ENCODE measurements around the gene TSPAN17.

The TSPAN17 gene

DNA sequence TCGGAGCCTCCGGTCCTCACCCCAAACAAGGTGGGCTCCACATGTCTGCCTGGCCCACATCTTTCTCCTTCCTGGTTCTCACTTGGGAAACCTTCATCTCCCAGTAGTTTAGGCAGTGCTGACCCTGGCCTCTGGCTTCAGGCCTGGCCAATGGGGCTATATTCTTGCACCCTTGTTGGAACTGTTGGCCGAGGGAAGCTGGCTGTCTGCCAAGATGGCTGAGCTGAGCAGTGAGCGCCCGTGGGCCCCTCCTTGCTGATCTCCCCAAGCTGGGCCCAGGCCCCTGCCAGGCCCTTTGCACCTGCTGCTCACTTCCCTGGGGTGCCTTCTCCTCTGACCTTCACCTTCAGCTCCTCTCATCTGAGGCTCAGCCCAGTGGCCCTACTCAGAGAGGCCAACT, 31.3 kb downstream of the TSPAN17 start:
- TF ChIP-seq EZH2phosphoT487 (IDR thresholded peaks at IDR 0.05; ENCODE audit: low read depth) = no peak
- TF ChIP-seq, protein P1, sequence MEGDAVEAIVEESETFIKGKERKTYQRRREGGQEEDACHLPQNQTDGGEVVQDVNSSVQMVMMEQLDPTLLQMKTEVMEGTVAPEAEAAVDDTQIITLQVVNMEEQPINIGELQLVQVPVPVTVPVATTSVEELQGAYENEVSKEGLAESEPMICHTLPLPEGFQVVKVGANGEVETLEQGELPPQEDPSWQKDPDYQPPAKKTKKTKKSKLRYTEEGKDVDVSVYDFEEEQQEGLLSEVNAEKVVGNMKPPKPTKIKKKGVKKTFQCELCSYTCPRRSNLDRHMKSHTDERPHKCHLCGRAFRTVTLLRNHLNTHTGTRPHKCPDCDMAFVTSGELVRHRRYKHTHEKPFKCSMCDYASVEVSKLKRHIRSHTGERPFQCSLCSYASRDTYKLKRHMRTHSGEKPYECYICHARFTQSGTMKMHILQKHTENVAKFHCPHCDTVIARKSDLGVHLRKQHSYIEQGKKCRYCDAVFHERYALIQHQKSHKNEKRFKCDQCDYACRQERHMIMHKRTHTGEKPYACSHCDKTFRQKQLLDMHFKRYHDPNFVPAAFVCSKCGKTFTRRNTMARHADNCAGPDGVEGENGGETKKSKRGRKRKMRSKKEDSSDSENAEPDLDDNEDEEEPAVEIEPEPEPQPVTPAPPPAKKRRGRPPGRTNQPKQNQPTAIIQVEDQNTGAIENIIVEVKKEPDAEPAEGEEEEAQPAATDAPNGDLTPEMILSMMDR (IDR thresholded peaks at IDR 0.05; ENCODE audit: low read depth, low read length) = no peak
- no peaks in the 10 kb centered on the region for H3K36me3 ChIP-seq (replicated peaks; ENCODE audit: low read depth, low read length)

DNA sequence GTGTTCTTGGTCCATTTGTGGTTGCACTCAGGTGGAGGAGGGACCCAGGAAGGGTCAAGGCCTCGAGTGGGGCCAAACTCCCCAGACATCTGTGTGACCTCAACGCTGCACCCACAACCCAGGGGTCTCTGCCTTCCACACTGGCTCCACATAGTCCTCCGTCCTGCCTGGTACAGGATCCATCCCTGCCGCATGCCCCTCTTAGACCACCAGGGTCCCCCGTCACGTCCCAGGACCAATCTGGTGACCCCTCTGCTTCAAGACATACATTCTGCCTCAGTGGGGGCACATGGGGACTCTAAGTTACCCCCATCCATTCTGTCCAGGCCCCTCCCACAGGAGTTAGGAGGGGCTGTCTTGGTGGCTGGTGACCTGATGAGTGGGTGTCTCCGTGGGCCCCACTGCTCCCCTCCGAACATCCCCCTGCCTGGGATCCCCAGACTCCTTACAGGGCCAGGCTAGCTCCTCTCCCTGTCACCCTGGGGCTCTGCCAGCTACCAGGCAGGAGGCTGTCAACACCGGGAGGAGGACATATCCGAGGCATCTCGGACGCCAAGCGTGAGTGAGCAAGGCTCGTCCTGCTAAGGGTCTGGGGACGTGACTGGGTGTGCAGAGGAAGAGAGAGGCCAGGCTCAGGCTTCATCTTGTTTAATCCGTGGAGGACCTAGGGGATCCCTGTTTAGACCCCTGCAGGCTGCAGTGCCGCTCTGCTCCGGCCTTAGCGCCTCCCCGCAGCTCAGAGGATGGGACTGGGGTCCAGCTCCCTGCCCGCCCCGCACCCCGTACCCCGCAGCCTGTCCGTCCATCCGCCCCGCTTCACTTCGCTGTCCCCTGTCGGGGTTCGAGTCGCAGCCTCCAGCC, 32.3 kb downstream of the TSPAN17 start:
- peaks cover 18% of the 10 kb centered on the region for H3K27me3 ChIP-seq (ENCODE audit: low read depth, low read length)
- no peak overlapping the region for H3K4me2 ChIP-seq (ENCODE audit: low read length)
- TF ChIP-seq, protein P1 (IDR thresholded peaks at IDR 0.05; ENCODE audit: low read depth, low read length) = no peak
- no peak for TF ChIP-seq EZH2phosphoT487 (IDR thresholded peaks at IDR 0.05; ENCODE audit: low read depth)
- H3K9me3 ChIP-seq (ENCODE audit: insufficient read depth, low read length) = no peaks in the 10 kb centered on the region
- H3K4me3 ChIP-seq (ENCODE audit: low read length) = no peak overlapping the region
- H2AFZ ChIP-seq (ENCODE audit: low read depth, low read length) = no peak overlapping the region
- H4K20me1 ChIP-seq (ENCODE audit: insufficient read depth, low read length) = no peaks in the 10 kb centered on the region
- H3K4me1 ChIP-seq (ENCODE audit: low read length) = peaks cover 10% of the 10 kb centered on the region
- H3K36me3 ChIP-seq (replicated peaks; ENCODE audit: low read depth, low read length) = no peaks in the 10 kb centered on the region
- no peaks in the 10 kb centered on the region for H3K79me2 ChIP-seq (ENCODE audit: low read length)
- no peak overlapping the region for H3K27ac ChIP-seq (ENCODE audit: low read length)
- H3K9ac ChIP-seq (ENCODE audit: low read length) = no peak overlapping the region

More for the DNA sequence above, 31.3 kb downstream of the TSPAN17 start:
- Histone ChIP-seq H3K9ac (ENCODE audit: low read length) (no peak overlapping the region), H3K4me2 (ENCODE audit: low read length) (no peak overlapping the region), H3K4me1 (ENCODE audit: low read length) (peaks cover 10% of the 10 kb centered on the region), H2AFZ (ENCODE audit: low read depth, low read length) (no peak overlapping the region), H3K4me3 (ENCODE audit: low read length) (no peak overlapping the region), H3K27ac (ENCODE audit: low read length) (no peak overlapping the region), H3K27me3 (ENCODE audit: low read depth, low read length) (peaks cover 16% of the 10 kb centered on the region), H3K9me3 (ENCODE audit: insufficient read depth, low read length) (no peaks in the 10 kb centered on the region), H3K79me2 (ENCODE audit: low read length) (no peaks in the 10 kb centered on the region), H4K20me1 (ENCODE audit: insufficient read depth, low read length) (no peaks in the 10 kb centered on the region)

DNA sequence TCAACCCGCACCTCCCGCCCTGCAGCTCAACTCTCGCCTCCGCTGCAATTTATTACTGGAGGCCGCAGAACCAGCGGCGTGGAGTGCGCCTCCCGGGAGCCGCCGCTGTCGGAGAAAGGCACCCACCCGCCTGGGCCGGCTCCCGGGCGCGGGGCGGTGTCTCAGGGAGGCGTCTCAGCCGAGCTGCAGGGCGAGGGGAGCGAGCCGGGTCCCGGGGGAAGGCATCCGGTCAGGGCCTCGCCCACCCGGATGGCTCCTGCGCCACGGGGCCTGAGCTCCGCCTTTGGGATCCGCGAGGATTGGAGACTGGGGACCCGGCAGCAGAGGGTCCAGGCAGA, 32.9 kb downstream of the TSPAN17 start:
- H3K79me2 ChIP-seq (ENCODE audit: low read length) = no peaks in the 10 kb centered on the region
- H3K9ac ChIP-seq (ENCODE audit: low read length) = no peak overlapping the region
- peaks cover 10% of the 10 kb centered on the region for H3K4me1 ChIP-seq (ENCODE audit: low read length)
- H3K27me3 ChIP-seq (ENCODE audit: low read depth, low read length) = peaks cover 24% of the 10 kb centered on the region
- H3K36me3 ChIP-seq (replicated peaks; ENCODE audit: low read depth, low read length) = no peaks in the 10 kb centered on the region
- H3K9me3 ChIP-seq (ENCODE audit: insufficient read depth, low read length) = no peaks in the 10 kb centered on the region
- no peaks in the 10 kb centered on the region for H4K20me1 ChIP-seq (ENCODE audit: insufficient read depth, low read length)
- no peak overlapping the region for H2AFZ ChIP-seq (ENCODE audit: low read depth, low read length)
- no peak overlapping the region for H3K4me2 ChIP-seq (ENCODE audit: low read length)
- H3K27ac ChIP-seq (ENCODE audit: low read length) = no peak overlapping the region
- TF ChIP-seq, protein P1 (IDR thresholded peaks at IDR 0.05; ENCODE audit: low read depth, low read length) = no peak
- TF ChIP-seq EZH2phosphoT487 (IDR thresholded peaks at IDR 0.05; ENCODE audit: low read depth) = no peak
- H3K4me3 ChIP-seq (ENCODE audit: low read length) = no peak overlapping the region

DNA sequence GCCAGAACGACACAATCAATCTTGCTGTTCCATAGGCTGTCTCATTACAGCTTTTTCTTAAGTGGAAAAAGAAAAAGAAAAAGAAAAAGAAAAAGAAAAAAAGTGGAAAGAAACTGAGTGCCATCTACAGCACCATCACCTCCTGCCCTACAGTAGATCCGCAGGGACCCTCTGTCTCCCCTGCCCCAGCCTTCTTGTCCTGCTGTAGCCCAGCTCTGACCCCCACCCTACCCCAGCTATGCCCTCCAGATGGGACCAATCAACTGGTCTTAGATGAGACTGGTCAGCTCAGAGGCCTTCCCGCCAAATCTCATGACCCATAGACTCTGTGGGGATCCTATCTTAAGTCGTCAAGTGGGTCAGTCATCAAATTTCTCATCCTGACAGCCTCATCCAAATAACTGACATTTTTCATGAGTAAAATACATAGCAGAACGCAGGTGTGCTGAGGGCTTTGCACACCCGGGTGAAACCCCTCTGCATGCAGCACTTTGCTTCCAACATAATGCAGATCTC, 34.8 kb downstream of the TSPAN17 start:
- H3K4me1 ChIP-seq (ENCODE audit: low read length) = no peaks in the 10 kb centered on the region
- no peak overlapping the region for H3K27ac ChIP-seq (ENCODE audit: low read length)
- no peak overlapping the region for H3K4me2 ChIP-seq (ENCODE audit: low read length)
- H3K27me3 ChIP-seq (ENCODE audit: low read depth, low read length) = peaks cover 31% of the 10 kb centered on the region
- no peaks in the 10 kb centered on the region for H3K9me3 ChIP-seq (ENCODE audit: insufficient read depth, low read length)
- TF ChIP-seq EZH2phosphoT487 (IDR thresholded peaks at IDR 0.05; ENCODE audit: low read depth) = no peak
- TF ChIP-seq, protein P1 (IDR thresholded peaks at IDR 0.05; ENCODE audit: low read depth, low read length) = no peak
- no peak overlapping the region for H3K9ac ChIP-seq (ENCODE audit: low read length)
- no peak overlapping the region for H2AFZ ChIP-seq (ENCODE audit: low read depth, low read length)
- H3K36me3 ChIP-seq (replicated peaks; ENCODE audit: low read depth, low read length) = no peaks in the 10 kb centered on the region
- H3K79me2 ChIP-seq (ENCODE audit: low read length) = no peaks in the 10 kb centered on the region
- no peak overlapping the region for H3K4me3 ChIP-seq (ENCODE audit: low read length)
- H4K20me1 ChIP-seq (ENCODE audit: insufficient read depth, low read length) = no peaks in the 10 kb centered on the region
